ENCODE results near the gene ANAPC13. TPM values are rescaled to one million over a fixed set of nuclear protein-coding genes. Genes with fewer than 3 reads are reported as not detected.

ANAPC13 gene
- total and polyA plus RNA-seq, 10 of the 15 experiments (the other 5 are each of a cell fraction or from before 2014, with no cell fraction given): 34.9 to 139 (median 83.0) TPM

- no peaks in the 10 kb centered on the region for H3K9me3 ChIP-seq (replicated peaks; ENCODE audit: control insufficient read depth, insufficient read depth, low read length)
- WGBS (ENCODE audit: insufficient coverage, insufficient replicate concordance, low lambda C conversion rate, missing lambda C conversion rate): 38% methylated on average over 8 of the region's 8 CpGs
- DNase-seq (ENCODE audit: low read depth, low spot score): no peak
- no peaks in the 10 kb centered on the region for H4K20me1 ChIP-seq (ENCODE audit: control insufficient read depth, insufficient read depth)
- H3K36me3 ChIP-seq (ENCODE audit: control insufficient read depth in 2 of 2, insufficient read depth in 2 of 2, low read length in 1 of 2): no peaks in the 10 kb centered on the region
- no TSS peak for BruUV-seq (replicated peaks)
- no peak overlapping the region for H3K9ac ChIP-seq (ENCODE audit: control insufficient read depth, insufficient read depth, low read length)
- intact Hi-C loops (cut with micrococcal nuclease; ENCODE audit: unreplicated experiment): no loop called here
- no peaks in the 10 kb centered on the region for H3K79me2 ChIP-seq (ENCODE audit: control insufficient read depth, insufficient read depth, low read length)
- CTCF ChIA-PET: interaction anchor here (0.8 kb wide), 1 partner anchor 8 kb away, joined by 3 read pairs; no protein-coding TSS in a partner anchor
- POLR2A ChIA-PET: no interaction called here
- H3K4me3 ChIP-seq: no peak overlapping the region
- H3K27me3 ChIP-seq (replicated peaks in 1 of 2; ENCODE audit: control insufficient read depth in 2 of 2, insufficient read depth in 2 of 2, low read length in 1 of 2): peaks cover 0 to 2% of the 10 kb centered on the region in 2 experiments; a peak in 1 of 4 replicates
- in situ Hi-C loops (cut with MboI): no loop called here
- TF ChIP-seq ZNF217 (IDR thresholded peaks at IDR 0.05) (no peak), SIX5 (IDR thresholded peaks at IDR 0.05; ENCODE audit: low read depth, low read length, severe bottlenecking) (no peak), POLR2AphosphoS2 (IDR thresholded peaks at IDR 0.05; ENCODE audit: low read depth, low read length) (no peak), FOXK2 (IDR thresholded peaks at IDR 0.05) (no peak), POLR2AphosphoS5 (IDR thresholded peaks at IDR 0.05; ENCODE audit: low read length) (no peak), RAD51 (IDR thresholded peaks at IDR 0.05) (no peak), IRF4 (IDR thresholded peaks at IDR 0.05; ENCODE audit: low read depth, low read length) (no peak), ZNF274 (IDR thresholded peaks at IDR 0.05; ENCODE audit: insufficient read depth, insufficient read length) (no peak), CTCF (IDR thresholded peaks at IDR 0.05 in 2 of 3, conservative IDR thresholded peaks at IDR 0.05 in 1 of 3; ENCODE audit: control insufficient read depth in 2 of 3, extremely low read depth in 1 of 3, insufficient read depth in 1 of 3, low read depth in 3 of 3, low read length in 3 of 3) (no peak), ATF3 (IDR thresholded peaks at IDR 0.05; ENCODE audit: borderline replicate concordance, extremely low read depth, low read depth, low read length) (no peak), EP300 (IDR thresholded peaks at IDR 0.05; ENCODE audit: borderline replicate concordance in 1 of 2, control insufficient read depth in 1 of 2, low read depth in 2 of 2, low read length in 2 of 2) (no peak), RB1 (IDR thresholded peaks at IDR 0.05; ENCODE audit: borderline replicate concordance) (no peak), TCF3 (IDR thresholded peaks at IDR 0.05; ENCODE audit: borderline replicate concordance, insufficient read depth, low read depth, low read length) (no peak), POU2F2 (IDR thresholded peaks at IDR 0.05; ENCODE audit: borderline replicate concordance, low read depth, low read length) (no peak)
- RAD21 ChIA-PET (ENCODE audit: unreplicated experiment): no interaction called here
- no peaks in the 10 kb centered on the region for H3K4me1 ChIP-seq (ENCODE audit: control insufficient read depth, insufficient read depth, low read length)
- FAIRE-seq: no peak
- SMC1A ChIA-PET (ENCODE audit: uncharacterized antibody, unreplicated experiment): no interaction called here
- no peak overlapping the region for H2AFZ ChIP-seq (ENCODE audit: control insufficient read depth, low read depth, low read length)
- ATAC-seq: no peak
- H3K27ac ChIP-seq (ENCODE audit: control insufficient read depth, insufficient read depth): no peak overlapping the region
- H3K4me2 ChIP-seq (ENCODE audit: control insufficient read depth, insufficient read depth): no peak overlapping the region
Observed at GRCh38 chr3:134464689-134465365, 21.0 kb downstream of the ANAPC13 start.
